Endothelial cell (in vitro differentiated cells): ENCODE results near the gene CYP27B1. TPM values are rescaled to one million over a fixed set of nuclear protein-coding genes. Genes with fewer than 3 reads are reported as not detected.

ENCODE experiments used
- DNase-seq: peaks from one replicate; pipeline ENCODE4 v3.0.0; 2021; ENCODE audit warnings: low spot score
- H3K27ac Mint-ChIP-seq: one replicate; pipeline ENCODE4 v1.8.0; 2021; ENCODE audit warnings: mixed read lengths, inconsistent platforms; ENCODE audit not compliant: unreplicated experiment
- H3K27me3 Mint-ChIP-seq: one replicate; pipeline ENCODE4 v1.8.0; 2021; ENCODE audit warnings: mild to moderate bottlenecking, moderate library complexity, mixed read lengths, inconsistent platforms; ENCODE audit not compliant: unreplicated experiment
- H3K36me3 Mint-ChIP-seq: one replicate; pipeline ENCODE4 v1.8.0; 2021; ENCODE audit warnings: mild to moderate bottlenecking, low read depth, mixed read lengths, inconsistent platforms; ENCODE audit not compliant: unreplicated experiment
- H3K4me1 Mint-ChIP-seq: one replicate; pipeline ENCODE4 v1.8.0; 2021; ENCODE audit warnings: mild to moderate bottlenecking, mixed read lengths, inconsistent platforms; ENCODE audit not compliant: unreplicated experiment
- H3K4me3 Mint-ChIP-seq: one replicate; pipeline ENCODE4 v1.8.0; 2021; ENCODE audit warnings: mild to moderate bottlenecking, mixed read lengths, inconsistent platforms; ENCODE audit not compliant: unreplicated experiment
- H3K9me3 Mint-ChIP-seq: one replicate; pipeline ENCODE4 v1.8.0; 2021; ENCODE audit warnings: mixed read lengths, inconsistent platforms; ENCODE audit not compliant: unreplicated experiment
- total RNA-seq: library from RNA; stranded (reverse); fragmentation: NEBNext Ultra II Directional; extraction: Animal tissue kit (Norgen Biotek cat#: 25700); gene quantifications from one replicate; pipeline ENCODE4 v1.2.1, GENCODE V29; 2021; ENCODE audit not compliant: unreplicated experiment
- TF ChIP-seq, protein P1 (sequence below): fragments of 200-600 bp; sonication (generic); IDR thresholded peaks from one replicate; pipeline ENCODE4 v1.5.0; 2021; ENCODE audit warnings: antibody characterized with exemption; ENCODE audit not compliant: unreplicated experiment

Gene CYP27B1
- total RNA-seq, 1 donor from 2014 or later: 1.4 TPM

- H3K4me1 Mint-ChIP-seq: peaks cover 42% of the 10 kb centered on the region
- peaks cover 47% of the 10 kb centered on the region for H3K36me3 Mint-ChIP-seq
- H3K9me3 Mint-ChIP-seq: no peaks in the 10 kb centered on the region
- no peak for DNase-seq
- H3K4me3 Mint-ChIP-seq: peak overlapping the region; percentile 100
- peak overlapping the region; percentile 85 for H3K27ac Mint-ChIP-seq
- peaks cover 32% of the 10 kb centered on the region for H3K27me3 Mint-ChIP-seq
- TF ChIP-seq, protein P1, sequence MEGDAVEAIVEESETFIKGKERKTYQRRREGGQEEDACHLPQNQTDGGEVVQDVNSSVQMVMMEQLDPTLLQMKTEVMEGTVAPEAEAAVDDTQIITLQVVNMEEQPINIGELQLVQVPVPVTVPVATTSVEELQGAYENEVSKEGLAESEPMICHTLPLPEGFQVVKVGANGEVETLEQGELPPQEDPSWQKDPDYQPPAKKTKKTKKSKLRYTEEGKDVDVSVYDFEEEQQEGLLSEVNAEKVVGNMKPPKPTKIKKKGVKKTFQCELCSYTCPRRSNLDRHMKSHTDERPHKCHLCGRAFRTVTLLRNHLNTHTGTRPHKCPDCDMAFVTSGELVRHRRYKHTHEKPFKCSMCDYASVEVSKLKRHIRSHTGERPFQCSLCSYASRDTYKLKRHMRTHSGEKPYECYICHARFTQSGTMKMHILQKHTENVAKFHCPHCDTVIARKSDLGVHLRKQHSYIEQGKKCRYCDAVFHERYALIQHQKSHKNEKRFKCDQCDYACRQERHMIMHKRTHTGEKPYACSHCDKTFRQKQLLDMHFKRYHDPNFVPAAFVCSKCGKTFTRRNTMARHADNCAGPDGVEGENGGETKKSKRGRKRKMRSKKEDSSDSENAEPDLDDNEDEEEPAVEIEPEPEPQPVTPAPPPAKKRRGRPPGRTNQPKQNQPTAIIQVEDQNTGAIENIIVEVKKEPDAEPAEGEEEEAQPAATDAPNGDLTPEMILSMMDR: no peak
Observed at GRCh38 chr12:57752668-57753000, 14.2 kb downstream of the CYP27B1 start.

DNA sequence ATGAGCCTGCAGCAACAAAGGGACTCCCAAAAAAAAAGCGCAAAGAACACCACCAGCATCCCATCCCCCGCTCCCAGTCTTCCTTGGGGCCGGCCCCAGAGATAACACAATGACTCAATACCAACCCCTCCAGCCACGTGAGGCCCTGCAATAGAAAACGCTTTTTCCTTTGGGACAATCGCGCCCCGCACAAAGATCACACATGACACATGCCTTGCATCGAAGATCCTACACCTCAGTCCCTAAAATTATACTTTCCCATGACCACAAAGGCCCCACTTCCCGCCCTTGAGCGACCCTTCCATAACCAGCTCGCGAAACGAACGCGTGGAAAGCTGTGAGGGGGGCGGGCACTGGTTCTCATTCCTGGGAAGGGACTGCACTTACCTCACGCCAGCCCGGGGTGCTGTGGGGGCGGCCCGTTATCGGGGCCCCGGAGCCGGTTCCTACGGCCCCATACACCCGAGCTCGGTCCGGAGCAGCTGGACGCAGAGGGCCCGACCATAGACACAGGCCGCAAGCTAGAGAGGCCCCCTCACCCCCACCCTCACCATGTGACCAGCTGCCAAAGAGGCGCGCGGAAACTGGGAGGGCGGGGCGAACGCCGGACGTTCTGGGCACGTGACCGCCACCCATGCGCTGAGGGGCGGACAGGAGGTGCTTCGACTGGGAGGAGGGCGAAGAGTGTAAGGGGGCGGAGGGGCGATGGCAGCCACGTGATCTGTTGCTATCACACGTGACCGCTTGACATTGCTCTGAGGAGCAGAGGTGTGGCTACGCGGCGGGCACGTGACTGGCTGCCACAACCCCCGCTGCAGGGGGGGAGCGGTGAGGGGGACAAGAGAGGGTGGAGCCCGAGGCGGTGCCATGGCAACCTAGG lies 14.8 kb downstream of the CYP27B1 start, which contains the start of gene CDK4:
TSS of gene CDK4 (minus strand) at position 523 of the 880 bp plus-strand sequence. CDS start 593 bp downstream, outside the sequence.
- Mint-ChIP-seq H3K9me3 (no peaks in the 10 kb centered on the region), H3K4me1 (peaks cover 46% of the 10 kb centered on the region), H3K27me3 (peaks cover 32% of the 10 kb centered on the region), H3K4me3 (peak within 1 kb of the TSS; percentile 100), H3K27ac (peak within 1 kb of the TSS; percentile 99), H3K36me3 (peaks cover 51% of the 10 kb centered on the region)
- DNase-seq: peak; percentile 98
- TF ChIP-seq, protein P1: no peak

- TF ChIP-seq, protein P1: no peak
- DNase-seq: no peak
- no peaks in the 10 kb centered on the region for H3K9me3 Mint-ChIP-seq
- peaks cover 28% of the 10 kb centered on the region for H3K27me3 Mint-ChIP-seq
- peaks cover 49% of the 10 kb centered on the region for H3K4me1 Mint-ChIP-seq
- H3K27ac Mint-ChIP-seq: peak overlapping the region; percentile 99
- H3K4me3 Mint-ChIP-seq: peak overlapping the region; percentile 100
- peaks cover 52% of the 10 kb centered on the region for H3K36me3 Mint-ChIP-seq
Observed at GRCh38 chr12:57751432-57751787, 15.5 kb downstream of the CYP27B1 start.

- TF ChIP-seq, protein P1: no peak
- Mint-ChIP-seq H3K4me3 (peak overlapping the region; percentile 100), H3K9me3 (no peaks in the 10 kb centered on the region), H3K27ac (peak overlapping the region; percentile 99), H3K4me1 (peaks cover 50% of the 10 kb centered on the region), H3K27me3 (peaks cover 24% of the 10 kb centered on the region), H3K36me3 (peaks cover 53% of the 10 kb centered on the region)
- no peak for DNase-seq
Observed at GRCh38 chr12:57750561-57751431, 16.1 kb downstream of the CYP27B1 start.
